22Rv1 (cell line): ENCODE measurements around the gene BTG4.

ENCODE experiments used
- ZFX ChIP-seq: fragments of 450-650 bp; IDR thresholded peaks from 2 replicates; pipeline ENCODE4 v1.6.1; 2017; ENCODE audit warnings: antibody characterized with exemption, borderline replicate concordance
- TF ChIP-seq, protein P1 (sequence below): fragments of 450-650 bp; IDR thresholded peaks from 2 replicates; pipeline ENCODE4 v1.5.1; 2017; ENCODE audit warnings: mild to moderate bottlenecking

GRCh38 chr11:111494040-111494439 lies 18.1 kb downstream of the BTG4 start:
- TF ChIP-seq, protein P1, sequence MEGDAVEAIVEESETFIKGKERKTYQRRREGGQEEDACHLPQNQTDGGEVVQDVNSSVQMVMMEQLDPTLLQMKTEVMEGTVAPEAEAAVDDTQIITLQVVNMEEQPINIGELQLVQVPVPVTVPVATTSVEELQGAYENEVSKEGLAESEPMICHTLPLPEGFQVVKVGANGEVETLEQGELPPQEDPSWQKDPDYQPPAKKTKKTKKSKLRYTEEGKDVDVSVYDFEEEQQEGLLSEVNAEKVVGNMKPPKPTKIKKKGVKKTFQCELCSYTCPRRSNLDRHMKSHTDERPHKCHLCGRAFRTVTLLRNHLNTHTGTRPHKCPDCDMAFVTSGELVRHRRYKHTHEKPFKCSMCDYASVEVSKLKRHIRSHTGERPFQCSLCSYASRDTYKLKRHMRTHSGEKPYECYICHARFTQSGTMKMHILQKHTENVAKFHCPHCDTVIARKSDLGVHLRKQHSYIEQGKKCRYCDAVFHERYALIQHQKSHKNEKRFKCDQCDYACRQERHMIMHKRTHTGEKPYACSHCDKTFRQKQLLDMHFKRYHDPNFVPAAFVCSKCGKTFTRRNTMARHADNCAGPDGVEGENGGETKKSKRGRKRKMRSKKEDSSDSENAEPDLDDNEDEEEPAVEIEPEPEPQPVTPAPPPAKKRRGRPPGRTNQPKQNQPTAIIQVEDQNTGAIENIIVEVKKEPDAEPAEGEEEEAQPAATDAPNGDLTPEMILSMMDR: no peak
- no peak for TF ChIP-seq ZFX
